SKM-1 treated with dmso at 0.1 percent for 144 hours (cell line): ENCODE results near the gene SIAH1.
"Not testable (repeated sequence)": the region's sequence is repeated elsewhere in the genome, so short reads cannot be mapped to it uniquely, and the experiment has no call there.

ENCODE experiments used
- DNase-seq: peaks from one replicate; lab custom pipeline; 2025; ENCODE audit not compliant: unreplicated experiment; lab: John Stamatoyannopoulos, UW

The SIAH1 gene

DNA sequence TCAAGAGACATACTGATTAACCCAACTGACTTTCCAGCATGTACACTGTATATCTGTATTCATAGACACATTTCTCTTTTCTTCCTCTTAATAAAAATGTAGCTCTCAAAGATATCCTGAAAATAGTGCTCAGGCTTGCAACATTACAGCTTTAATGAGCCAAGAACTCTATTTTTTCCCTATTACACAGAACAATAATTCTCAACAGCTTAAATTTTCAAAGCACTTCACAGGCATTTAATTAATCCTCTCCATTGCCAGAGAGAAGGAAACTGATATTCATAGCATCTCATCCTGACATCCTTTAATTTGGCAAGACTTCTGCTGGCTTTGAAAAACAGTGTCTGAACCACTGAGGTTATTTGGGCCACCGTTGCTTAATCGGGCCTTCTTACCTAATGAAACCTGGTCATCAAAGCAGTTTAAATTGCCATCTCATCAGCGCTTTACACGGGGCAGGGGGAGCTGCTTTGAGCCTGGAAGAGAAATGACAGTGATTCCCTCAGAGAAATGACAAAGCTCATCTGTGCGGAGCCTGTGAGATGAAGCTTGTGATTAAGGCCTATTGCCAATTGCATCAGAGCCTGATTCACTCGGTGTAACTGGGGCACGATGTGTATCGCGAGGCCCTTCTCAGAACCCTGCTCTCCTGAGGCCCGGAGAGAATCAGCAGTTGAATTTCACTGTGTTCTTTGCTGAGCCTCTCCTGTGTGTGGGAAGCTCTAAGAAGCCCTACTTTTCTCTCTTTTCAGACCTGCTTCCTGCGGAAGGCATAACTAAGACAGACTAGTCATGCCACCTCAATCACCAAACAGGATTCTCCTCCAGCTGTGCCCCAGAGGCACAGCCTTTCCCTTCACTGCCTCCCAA, 8.5 kb upstream of the SIAH1 start:
- no peak for DNase-seq

DNA sequence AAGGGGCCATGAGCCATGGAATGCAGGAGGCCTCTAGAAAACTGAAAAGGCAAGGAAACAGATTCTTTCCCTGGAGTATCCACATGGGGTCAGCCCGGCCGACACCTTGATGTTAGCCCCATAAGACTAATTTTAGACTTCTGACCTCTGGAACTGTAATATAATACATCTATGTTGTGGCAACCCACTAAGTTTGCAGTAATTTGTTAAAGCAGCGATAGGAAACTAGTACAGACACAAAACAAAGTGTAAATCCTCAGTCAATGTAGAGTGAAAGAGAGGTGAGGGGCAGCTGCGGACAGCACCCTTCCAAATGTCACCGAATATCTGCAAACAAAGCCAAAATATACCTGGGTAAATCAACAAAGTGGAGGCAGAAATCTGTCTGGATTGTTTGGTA, 7.2 kb upstream of the SIAH1 start:
- no peak for DNase-seq

DNA sequence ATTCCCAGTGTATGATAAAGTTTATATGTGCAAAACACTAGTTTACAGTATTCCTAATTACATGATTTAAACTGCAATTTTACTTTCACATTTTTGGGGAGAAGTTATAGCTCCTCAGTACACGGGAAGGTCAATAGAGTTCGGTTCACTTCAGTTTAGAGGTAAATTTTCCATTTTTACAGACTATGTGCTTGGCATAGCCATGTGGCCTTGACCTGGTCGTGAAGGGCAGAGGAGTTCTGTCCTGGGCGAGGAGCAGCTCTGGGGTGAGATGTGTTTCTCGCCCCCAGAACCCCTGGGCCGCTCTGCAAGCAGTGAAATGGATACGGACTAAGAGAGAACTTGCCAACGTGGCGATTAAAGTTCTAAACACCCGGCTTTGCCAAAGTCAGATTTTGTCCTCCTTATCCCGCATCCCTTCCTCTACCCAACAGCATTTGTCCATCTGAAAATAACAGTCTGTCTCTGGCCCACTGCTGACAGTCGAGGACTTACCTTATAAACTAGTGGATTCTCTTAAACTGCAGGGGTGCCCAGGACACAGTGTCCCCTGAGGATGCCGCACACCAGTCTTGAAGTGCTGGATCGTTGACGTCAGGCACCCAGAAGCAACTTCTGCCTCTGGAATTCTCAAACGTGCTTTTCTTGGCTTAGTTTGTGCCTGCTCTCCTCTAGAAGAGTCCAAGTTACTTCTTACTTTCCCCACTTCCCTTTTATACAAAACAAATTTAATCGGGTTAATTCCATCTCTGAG, 1.5 kb upstream of the SIAH1 start:
- DNase-seq = no peak

GRCh38 chr16:48384520-48385252, 527 bp downstream of the SIAH1 start:
- DNase-seq = peak; percentile 28

- DNase-seq = no peak
These were observed 1.2 kb downstream of the SIAH1 start for GRCh38 chr16:48383877-48384519.

DNA sequence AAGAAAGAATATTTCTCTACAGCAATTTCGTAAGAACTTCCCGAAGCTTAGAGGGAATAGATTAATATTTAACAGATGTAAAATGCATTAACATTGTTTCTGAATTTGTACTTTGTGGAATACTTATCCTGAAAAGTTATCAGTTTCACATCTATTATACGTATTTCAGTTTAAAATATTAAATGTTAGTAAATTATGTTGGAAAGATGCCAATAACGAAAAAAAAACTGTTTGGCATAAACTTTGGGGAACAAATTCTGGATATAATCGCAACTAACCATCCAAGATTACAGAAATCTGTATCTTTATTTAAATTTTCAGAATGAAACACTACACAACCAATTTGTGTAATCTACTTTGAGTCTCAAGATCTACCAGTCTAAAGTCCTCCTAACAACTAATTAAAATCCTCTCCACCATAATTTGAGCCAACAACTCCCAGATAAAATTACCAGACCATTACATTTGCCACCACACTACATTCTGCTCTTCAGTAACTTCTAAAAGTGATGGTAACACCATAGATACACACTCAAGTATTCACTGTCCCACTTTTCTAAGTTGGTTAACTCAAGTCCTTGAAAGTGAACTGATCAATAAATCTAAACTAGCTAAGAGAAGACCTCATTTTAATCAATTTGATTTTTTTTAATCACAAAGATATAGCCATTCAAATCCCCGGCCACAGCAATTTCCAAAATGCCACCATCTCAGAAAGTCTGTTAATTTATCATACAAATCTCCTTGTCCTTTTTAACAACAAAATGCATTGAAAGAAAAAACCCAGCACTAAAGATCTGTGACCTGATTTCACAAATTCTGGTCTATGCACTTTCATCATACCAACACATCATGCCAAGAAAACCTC, 2.0 kb downstream of the SIAH1 start:
- no peak for DNase-seq

DNA sequence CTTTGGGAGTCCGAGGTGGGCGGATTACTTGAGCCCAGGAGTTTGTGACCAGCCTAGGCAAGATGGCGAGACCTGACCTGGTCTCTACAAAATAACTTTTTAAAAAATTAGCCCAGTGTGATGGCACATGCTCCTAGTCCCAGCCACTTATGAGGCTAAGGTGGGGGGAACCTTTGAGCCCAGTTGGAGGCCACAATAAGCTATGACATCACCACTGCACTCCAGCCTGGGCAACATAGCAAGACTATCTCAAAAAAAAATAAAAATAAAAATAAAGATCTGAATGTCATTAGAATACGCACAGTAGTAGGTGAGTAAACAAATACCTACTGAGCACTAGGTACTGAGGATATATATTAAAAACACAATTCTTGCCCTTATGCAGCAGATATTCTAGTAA, 3.1 kb downstream of the SIAH1 start:
- DNase-seq = no peak

DNA sequence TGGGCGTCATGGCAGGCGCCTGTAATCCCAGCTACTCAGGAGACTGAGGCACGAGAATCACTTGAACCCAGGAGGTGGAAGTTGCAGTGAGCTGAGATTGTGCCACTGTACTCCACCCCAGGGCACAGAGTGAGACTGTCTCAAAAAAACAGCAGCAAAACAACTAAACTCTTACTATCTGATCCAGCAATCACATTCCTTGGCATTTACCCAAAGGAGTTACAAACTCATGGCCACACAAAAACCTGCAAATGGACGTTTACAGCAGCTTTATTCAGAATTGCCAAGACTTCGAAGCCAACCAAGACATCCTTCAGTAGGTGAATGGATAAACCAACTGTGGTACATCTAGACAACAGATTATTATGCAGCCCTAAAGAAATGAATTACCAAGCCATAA, 4.0 kb downstream of the SIAH1 start:
- no peak for DNase-seq

DNA sequence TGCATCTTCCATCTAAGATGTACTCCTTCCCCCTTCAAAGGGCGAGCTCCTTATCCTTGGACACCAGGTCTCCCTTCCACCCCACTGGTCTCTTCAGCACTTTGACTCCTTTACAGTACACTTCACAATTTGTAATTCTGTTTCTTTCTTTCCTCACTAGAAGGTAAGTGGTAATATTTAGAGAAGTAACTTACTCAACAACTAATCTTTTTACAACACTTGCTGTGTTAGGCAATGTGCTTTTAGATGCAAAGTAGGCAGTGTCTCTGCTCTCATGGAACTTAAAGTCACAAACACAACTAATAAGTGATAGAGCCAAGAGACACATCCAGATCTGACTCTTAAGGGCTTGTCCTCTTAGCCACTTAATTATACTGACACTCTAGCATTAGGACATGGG, 6.4 kb downstream of the SIAH1 start:
- DNase-seq = peak; percentile 92

DNA sequence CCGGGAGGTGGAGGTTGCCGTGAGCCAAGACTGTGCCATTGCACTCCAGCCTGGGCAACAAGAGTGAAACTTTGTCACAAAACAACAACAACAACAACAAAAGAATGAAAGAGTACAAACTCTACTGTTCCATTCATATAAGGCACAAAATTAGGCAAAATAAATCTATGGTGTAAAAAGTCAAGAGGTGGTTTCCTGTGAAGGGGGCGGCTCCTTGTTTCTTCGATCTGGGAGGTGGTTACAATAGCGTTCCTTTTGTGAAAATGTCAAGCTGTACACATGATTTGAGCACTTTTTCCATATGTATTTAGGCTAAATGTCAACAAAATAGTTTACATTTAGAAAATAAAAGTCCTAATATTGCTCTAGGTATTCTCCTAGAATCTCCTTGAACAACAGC, 6.9 kb downstream of the SIAH1 start:
- no peak for DNase-seq

- DNase-seq = not testable (repeated sequence)
These were observed 7.9 kb downstream of the SIAH1 start for GRCh38 chr16:48377301-48377700.

DNA sequence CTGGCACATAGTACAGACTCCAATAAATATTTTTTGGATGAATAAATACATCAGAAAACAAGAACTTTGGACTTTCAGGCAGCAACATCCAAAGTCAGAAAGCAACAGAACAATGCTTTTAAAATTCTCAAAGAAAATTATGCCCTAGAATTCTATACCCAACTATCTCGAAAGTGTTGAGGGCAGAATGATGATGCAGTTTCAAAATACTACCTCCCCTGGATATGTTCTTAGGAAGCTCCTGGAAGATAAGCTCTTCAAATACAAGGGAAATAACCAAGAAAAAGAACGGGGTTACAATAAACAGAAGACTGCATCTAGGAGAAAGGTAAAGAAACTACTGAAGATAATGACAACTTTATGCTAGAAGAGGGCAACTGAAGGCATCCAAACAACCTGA, 11.0 kb downstream of the SIAH1 start:
- no peak for DNase-seq

DNA sequence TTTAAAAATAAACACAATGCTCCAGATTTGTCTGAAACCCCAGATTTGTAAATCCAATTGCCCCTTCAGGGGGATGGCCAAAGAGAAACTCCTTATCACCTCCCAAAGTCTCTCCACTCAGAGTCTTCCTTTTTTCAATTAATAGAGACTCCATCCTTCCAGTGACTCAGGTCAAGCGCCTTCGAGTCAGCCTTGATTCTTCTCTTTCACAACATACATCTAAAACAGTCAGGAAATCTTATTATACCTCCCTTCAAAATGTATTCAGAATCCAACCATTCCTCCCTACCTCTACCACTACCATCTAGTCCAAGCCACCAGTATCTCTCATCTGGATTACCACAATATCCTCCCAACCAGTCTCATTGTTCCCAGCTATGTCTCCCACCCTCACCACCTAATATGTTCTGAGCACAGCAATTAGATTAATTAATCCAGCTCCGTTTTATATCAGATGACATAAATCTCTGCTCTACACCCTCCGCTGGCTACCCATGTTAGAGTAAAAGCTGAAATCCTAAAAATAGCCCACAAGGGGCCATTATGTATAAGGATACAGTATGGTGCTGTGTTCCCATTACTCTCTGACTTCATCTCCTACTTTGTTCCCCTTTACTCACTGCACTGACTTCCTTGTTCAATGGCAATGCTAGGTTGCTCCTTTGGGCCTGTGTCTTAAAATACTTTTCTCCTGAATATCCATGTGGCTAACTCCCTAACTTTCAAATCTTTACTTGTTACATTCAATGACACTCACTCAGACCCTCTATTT, 11.8 kb downstream of the SIAH1 start:
- DNase-seq = peak; percentile 47

- no peak for DNase-seq
These were observed 12.5 kb downstream of the SIAH1 start for GRCh38 chr16:48372744-48373143.

DNA sequence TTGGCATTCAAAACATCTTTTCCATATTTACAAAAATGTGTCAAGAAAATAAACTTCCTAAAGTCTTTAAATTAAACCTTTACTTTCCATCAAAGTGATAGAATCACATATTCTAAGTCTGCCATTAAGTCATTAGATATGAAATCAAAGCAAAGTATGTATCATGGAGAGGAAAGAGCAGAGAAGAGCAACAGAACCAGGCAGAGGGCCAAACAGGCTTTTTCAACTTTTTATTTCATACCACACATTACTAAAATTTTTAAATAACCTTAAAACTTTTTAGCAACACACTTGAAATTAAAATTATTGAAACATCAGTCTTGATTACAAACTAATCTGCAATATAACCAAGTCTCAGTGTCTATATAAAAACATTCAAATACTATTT, 13.8 kb downstream of the SIAH1 start:
- no peak for DNase-seq

DNA sequence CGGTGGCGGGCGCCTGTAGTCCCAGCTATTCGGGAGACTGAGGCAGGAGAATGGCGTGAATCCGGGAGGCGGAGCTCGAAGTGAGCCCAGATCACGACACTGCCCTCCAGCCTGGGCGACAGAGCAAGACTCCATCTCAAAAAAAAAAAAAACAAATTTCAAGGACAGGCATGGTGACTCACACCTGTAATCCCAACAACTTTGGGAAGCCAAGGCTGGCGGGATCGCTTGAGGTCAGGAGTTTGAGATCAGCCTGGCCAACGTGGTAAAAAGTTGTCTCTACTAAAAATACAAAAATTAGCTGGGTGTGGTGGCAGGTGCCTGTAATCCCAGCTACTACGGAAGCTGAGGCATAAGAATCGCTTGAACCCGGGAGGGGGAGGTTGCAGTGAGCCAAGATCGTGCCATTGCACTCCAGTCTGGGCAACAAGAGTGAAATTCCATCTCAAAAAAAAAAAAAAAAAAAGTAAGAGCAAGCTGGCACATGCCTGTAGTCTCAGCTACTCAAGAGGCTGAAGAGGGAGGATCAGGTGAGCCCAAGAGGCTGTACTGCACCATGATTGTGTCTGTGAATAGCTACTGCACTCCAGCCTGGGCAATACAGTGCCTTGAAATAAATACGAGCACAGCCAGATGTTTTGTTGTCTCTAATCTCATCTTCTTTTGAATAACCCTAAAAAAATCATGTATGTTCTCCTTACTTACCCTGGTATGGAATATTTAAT, 14.4 kb downstream of the SIAH1 start:
- not testable (repeated sequence) for DNase-seq

GRCh38 chr16:48370229-48370628, 15.0 kb downstream of the SIAH1 start:
- no peak for DNase-seq

GRCh38 chr16:48369765-48370164, 15.4 kb downstream of the SIAH1 start:
- no peak for DNase-seq
